ENCODE results near the gene CTNNA3.

Gene CTNNA3

GRCh38 chr10:67075491-67075971 is 620.5 kb downstream of the CTNNA3 start:
- no peak overlapping the region for H3K27ac ChIP-seq
- DNase-seq (ENCODE audit: low read depth, low spot score) = no peak

- DNase-seq (ENCODE audit: low read depth, low spot score) = no peak
- no peak overlapping the region for H3K27ac ChIP-seq
These were observed 623.3 kb downstream of the CTNNA3 start for GRCh38 chr10:67072654-67073053.

GRCh38 chr10:67050415-67050814 is 645.6 kb downstream of the CTNNA3 start:
- H3K27ac ChIP-seq = no peak overlapping the region
- no peak for DNase-seq (ENCODE audit: low read depth, low spot score)

- no peak overlapping the region for H3K27ac ChIP-seq
- DNase-seq (ENCODE audit: low read depth, low spot score) = no peak
These were observed 646.0 kb downstream of the CTNNA3 start for GRCh38 chr10:67049988-67050387.

GRCh38 chr10:67046507-67046906 is 649.5 kb downstream of the CTNNA3 start:
- DNase-seq (ENCODE audit: low read depth, low spot score) = no peak
- H3K27ac ChIP-seq = no peak overlapping the region

GRCh38 chr10:67045404-67045803 is 650.6 kb downstream of the CTNNA3 start:
- DNase-seq (ENCODE audit: low read depth, low spot score) = no peak
- H3K27ac ChIP-seq = no peak overlapping the region

GRCh38 chr10:67043041-67043440 is 653.0 kb downstream of the CTNNA3 start:
- no peak for DNase-seq (ENCODE audit: low read depth, low spot score)
- no peak overlapping the region for H3K27ac ChIP-seq

GRCh38 chr10:67036808-67037207 is 659.2 kb downstream of the CTNNA3 start:
- no peak overlapping the region for H3K27ac ChIP-seq
- no peak for DNase-seq (ENCODE audit: low read depth, low spot score)

- DNase-seq (ENCODE audit: low read depth, low spot score) = no peak
- H3K27ac ChIP-seq = no peak overlapping the region
These were observed 662.1 kb downstream of the CTNNA3 start for GRCh38 chr10:67033878-67034277.

- DNase-seq (ENCODE audit: low read depth, low spot score) = no peak
- no peak overlapping the region for H3K27ac ChIP-seq
These were observed 673.9 kb downstream of the CTNNA3 start for GRCh38 chr10:67022099-67022498.

- DNase-seq (ENCODE audit: low read depth, low spot score) = no peak
- no peak overlapping the region for H3K27ac ChIP-seq
These were observed 678.8 kb downstream of the CTNNA3 start for GRCh38 chr10:67017218-67017617.

GRCh38 chr10:67015225-67015624 is 680.8 kb downstream of the CTNNA3 start:
- no peak for DNase-seq (ENCODE audit: low read depth, low spot score)

GRCh38 chr10:67011981-67012380 is 684.0 kb downstream of the CTNNA3 start:
- no peak for DNase-seq (ENCODE audit: low read depth, low spot score)
- no peak overlapping the region for H3K27ac ChIP-seq

More at GRCh38 chr10:67015225-67015624, 680.8 kb downstream of the CTNNA3 start:
- no peak overlapping the region for H3K27ac ChIP-seq

GRCh38 chr10:67011480-67011879 is 684.5 kb downstream of the CTNNA3 start:
- H3K27ac ChIP-seq = no peak overlapping the region
- no peak for DNase-seq (ENCODE audit: low read depth, low spot score)

GRCh38 chr10:67005981-67006380 is 690.0 kb downstream of the CTNNA3 start:
- DNase-seq (ENCODE audit: low read depth, low spot score) = no peak

GRCh38 chr10:67004690-67005089 is 691.3 kb downstream of the CTNNA3 start:
- no peak overlapping the region for H3K27ac ChIP-seq
- no peak for DNase-seq (ENCODE audit: low read depth, low spot score)

More at GRCh38 chr10:67005981-67006380, 690.0 kb downstream of the CTNNA3 start:
- H3K27ac ChIP-seq = no peak overlapping the region

GRCh38 chr10:66999762-67000545 is 696.0 kb downstream of the CTNNA3 start:
- H3K27ac ChIP-seq = no peak overlapping the region
- DNase-seq (ENCODE audit: low read depth, low spot score) = no peak

GRCh38 chr10:66996996-66997395 is 699.0 kb downstream of the CTNNA3 start:
- DNase-seq (ENCODE audit: low read depth, low spot score) = no peak
- no peak overlapping the region for H3K27ac ChIP-seq

GRCh38 chr10:66990143-66990830 is 705.7 kb downstream of the CTNNA3 start:
- no peak for DNase-seq (ENCODE audit: low read depth, low spot score)
- no peak overlapping the region for H3K27ac ChIP-seq

GRCh38 chr10:66983475-66983818 is 712.5 kb downstream of the CTNNA3 start:
- H3K27ac ChIP-seq = no peak overlapping the region

GRCh38 chr10:66982792-66983474 is 713.1 kb downstream of the CTNNA3 start:
- H3K27ac ChIP-seq = no peak overlapping the region
- DNase-seq (ENCODE audit: low read depth, low spot score) = no peak

More at GRCh38 chr10:66983475-66983818, 712.5 kb downstream of the CTNNA3 start:
- DNase-seq (ENCODE audit: low read depth, low spot score) = no peak

Measured in epithelial cell of prostate (primary cell).